Measurements from ENCODE around the gene IRF7. TPM values are rescaled to one million over a fixed set of nuclear protein-coding genes. Genes with fewer than 3 reads are reported as not detected.
A peak's percentile ranks its signal among the peaks of the same experiment; 100 is the strongest.

Gene IRF7
- total and polyA plus RNA-seq, 9 donors = 0.28 to 59.1 (median 17.1) TPM

DNA sequence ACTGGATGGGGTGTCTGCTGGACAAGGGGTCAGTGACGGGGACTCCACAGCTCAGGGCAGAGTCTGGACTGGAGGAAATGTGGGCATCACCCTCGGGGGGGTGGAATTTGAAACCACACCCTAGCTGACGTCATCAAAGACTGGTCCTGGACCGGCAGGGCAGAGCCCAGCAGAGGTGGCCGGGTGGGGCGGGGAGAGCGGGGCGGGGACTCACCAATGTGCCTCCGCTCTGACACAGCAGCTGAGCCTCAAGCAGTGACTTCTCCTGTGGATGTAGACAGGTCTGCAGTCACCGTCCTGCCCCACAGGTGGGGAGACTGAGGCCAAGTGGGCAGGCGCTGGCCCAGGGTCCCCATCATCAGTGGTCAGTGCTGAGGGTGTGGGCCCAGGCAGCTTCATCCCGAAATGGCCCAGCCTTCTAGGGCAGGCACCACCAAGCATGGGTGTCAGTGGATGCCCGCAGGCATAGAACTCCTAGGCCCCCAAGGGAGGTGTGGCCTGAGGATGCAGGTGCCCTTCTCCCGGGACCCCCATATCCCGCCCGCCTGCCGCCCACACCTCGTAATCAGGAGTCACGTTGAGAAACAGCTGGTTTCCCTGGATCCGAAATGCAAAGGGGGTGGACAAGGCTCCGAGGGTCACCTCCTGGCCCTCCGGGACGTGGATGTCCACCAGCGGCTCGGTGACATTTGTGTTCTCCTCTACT lies 8.4 kb upstream of the IRF7 start:
- Histone ChIP-seq H3K4me1 (ENCODE audit: insufficient read depth) (peaks cover 5% of the 10 kb centered on the region), H3K36me3 (no peaks in the 10 kb centered on the region), H3K27ac (no peak overlapping the region), H3K27me3 (no peaks in the 10 kb centered on the region), H3K9me3 (no peaks in the 10 kb centered on the region), H3K4me3 (no peak overlapping the region)
- intact Hi-C loops (cut with DNase I) = no loop called here
- 78 to 86% (median 79%) methylated on average over 23 to 25 of the region's 25 CpGs for WGBS, 3 donors
- peak in 2 of 5 donors; percentile 10 to 35 for DNase-seq
- TF ChIP-seq, protein P1, sequence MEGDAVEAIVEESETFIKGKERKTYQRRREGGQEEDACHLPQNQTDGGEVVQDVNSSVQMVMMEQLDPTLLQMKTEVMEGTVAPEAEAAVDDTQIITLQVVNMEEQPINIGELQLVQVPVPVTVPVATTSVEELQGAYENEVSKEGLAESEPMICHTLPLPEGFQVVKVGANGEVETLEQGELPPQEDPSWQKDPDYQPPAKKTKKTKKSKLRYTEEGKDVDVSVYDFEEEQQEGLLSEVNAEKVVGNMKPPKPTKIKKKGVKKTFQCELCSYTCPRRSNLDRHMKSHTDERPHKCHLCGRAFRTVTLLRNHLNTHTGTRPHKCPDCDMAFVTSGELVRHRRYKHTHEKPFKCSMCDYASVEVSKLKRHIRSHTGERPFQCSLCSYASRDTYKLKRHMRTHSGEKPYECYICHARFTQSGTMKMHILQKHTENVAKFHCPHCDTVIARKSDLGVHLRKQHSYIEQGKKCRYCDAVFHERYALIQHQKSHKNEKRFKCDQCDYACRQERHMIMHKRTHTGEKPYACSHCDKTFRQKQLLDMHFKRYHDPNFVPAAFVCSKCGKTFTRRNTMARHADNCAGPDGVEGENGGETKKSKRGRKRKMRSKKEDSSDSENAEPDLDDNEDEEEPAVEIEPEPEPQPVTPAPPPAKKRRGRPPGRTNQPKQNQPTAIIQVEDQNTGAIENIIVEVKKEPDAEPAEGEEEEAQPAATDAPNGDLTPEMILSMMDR (IDR thresholded peaks at IDR 0.05) = no peak
- TF ChIP-seq POLR2A (IDR thresholded peaks at IDR 0.05) = no peak
- TF ChIP-seq EP300 (IDR thresholded peaks at IDR 0.05) = no peak

- Histone ChIP-seq H3K36me3 (no peaks in the 10 kb centered on the region), H3K27me3 (no peaks in the 10 kb centered on the region), H3K9me3 (no peaks in the 10 kb centered on the region), H3K27ac (no peak overlapping the region), H3K4me1 (ENCODE audit: insufficient read depth) (peaks cover 5% of the 10 kb centered on the region), H3K4me3 (no peak overlapping the region)
- TF ChIP-seq, protein P1 (IDR thresholded peaks at IDR 0.05) = no peak
- TF ChIP-seq EP300 (IDR thresholded peaks at IDR 0.05) (no peak), POLR2A (IDR thresholded peaks at IDR 0.05) (no peak)
- DNase-seq = peak in 3 of 5 donors; percentile 25 to 36 (median 27)
- intact Hi-C loops (cut with DNase I) = no loop called here
- 77 to 78% (median 77%) methylated on average over 15 of the region's 15 CpGs for WGBS, 3 donors
Measured at GRCh38 chr11:623349-623869, 7.7 kb upstream of the IRF7 start.

- TF ChIP-seq, protein P1 (IDR thresholded peaks at IDR 0.05) = no peak
- TF ChIP-seq POLR2A (IDR thresholded peaks at IDR 0.05) (no peak), EP300 (IDR thresholded peaks at IDR 0.05) (no peak)
- intact Hi-C loops (cut with DNase I) = no loop called here
- no peak overlapping the region for H3K27ac ChIP-seq
Measured at GRCh38 chr11:621838-622237, 6.1 kb upstream of the IRF7 start.

GRCh38 chr11:620935-621814 lies 5.4 kb upstream of the IRF7 start:
- H3K27me3 ChIP-seq = no peaks in the 10 kb centered on the region
- H3K36me3 ChIP-seq = no peaks in the 10 kb centered on the region
- peaks cover under 1% of the 10 kb centered on the region for H3K4me1 ChIP-seq (ENCODE audit: insufficient read depth)
- 75 to 81% (median 77%) methylated on average over 45 of the region's 45 CpGs for WGBS, 3 donors
- no peaks in the 10 kb centered on the region for H3K9me3 ChIP-seq
- H3K4me3 ChIP-seq = no peak overlapping the region
- peak in 1 of 5 donors; percentile 38 for DNase-seq
- intact Hi-C loops (cut with DNase I) = no loop called here
- TF ChIP-seq POLR2A (IDR thresholded peaks at IDR 0.05) (no peak), EP300 (IDR thresholded peaks at IDR 0.05) (no peak)
- TF ChIP-seq, protein P1 (IDR thresholded peaks at IDR 0.05) = no peak
- no peak overlapping the region for H3K27ac ChIP-seq

More at GRCh38 chr11:621838-622237, 6.1 kb upstream of the IRF7 start:
- no peak overlapping the region for H3K4me3 ChIP-seq
- 82 to 89% (median 87%) methylated on average over 27 of the region's 27 CpGs for WGBS, 3 donors
- no peak for DNase-seq
- H3K9me3 ChIP-seq = no peaks in the 10 kb centered on the region
- peaks cover 5% of the 10 kb centered on the region for H3K4me1 ChIP-seq (ENCODE audit: insufficient read depth)
- H3K36me3 ChIP-seq = no peaks in the 10 kb centered on the region
- H3K27me3 ChIP-seq = no peaks in the 10 kb centered on the region

Measured in ovary (tissue), 9 donors.